GM23338 (cell line): ENCODE data around the gene CD70. TPM values are rescaled to one million over a fixed set of nuclear protein-coding genes. Genes with fewer than 3 reads are reported as not detected.

Experiments
- ATAC-seq: fragments of 200-7000 bp; cut with Tn5 transposase; 3 replicates; pipeline ENCODE4 v1.9.1; 2020
- DNase-seq: peaks from one replicate; pipeline ENCODE4 v3.0.0-alpha.2; 2015; ENCODE audit warnings: low spot score
- H2AFZ ChIP-seq: fragments of 200-600 bp; sonication (generic); 2 replicates; pipeline ENCODE4 v1.8.0; 2016; ENCODE audit warnings: antibody characterized with exemption, mild to moderate bottlenecking, moderate library complexity
- H3F3A ChIP-seq: fragments of 200-600 bp; sonication (generic); replicated peaks from 2 replicates; pipeline ENCODE4 v1.8.0; 2017; ENCODE audit warnings: antibody characterized with exemption, mixed run types, low read depth
- H3K27ac ChIP-seq: fragments of 200-600 bp; sonication (generic); 2 replicates; pipeline ENCODE4 v1.6.1; 2016; ENCODE audit warnings: low read depth
- H3K27me3 ChIP-seq: fragments of 200-600 bp; sonication (generic); 2 replicates; pipeline ENCODE4 v1.8.0; 2016; ENCODE audit warnings: mild to moderate bottlenecking, mixed run types, moderate library complexity; ENCODE audit not compliant: insufficient read depth
- H3K36me3 ChIP-seq: fragments of 200-600 bp; sonication (generic); 2 replicates; pipeline ENCODE4 v1.8.0; 2016; ENCODE audit warnings: mild to moderate bottlenecking; ENCODE audit not compliant: insufficient read depth
- H3K4me1 ChIP-seq: fragments of 200-600 bp; sonication (generic); 2 replicates; pipeline ENCODE4 v1.8.0; 2016; ENCODE audit warnings: mild to moderate bottlenecking, moderate library complexity; ENCODE audit not compliant: insufficient read depth
- H3K4me2 ChIP-seq: fragments of 200-600 bp; sonication (generic); 2 replicates; pipeline ENCODE4 v1.7.1; 2017; ENCODE audit warnings: mixed run types
- H3K4me3 ChIP-seq: fragments of 200-600 bp; sonication (generic); 2 replicates; pipeline ENCODE4 v1.6.1; 2016; ENCODE audit warnings: mixed run types
- H3K79me2 ChIP-seq: fragments of 200-600 bp; sonication (generic); replicated peaks from 2 replicates; pipeline ENCODE4 v1.8.0; 2017; ENCODE audit warnings: mild to moderate bottlenecking; ENCODE audit not compliant: insufficient read depth
- H3K9me2 ChIP-seq: fragments of 200-600 bp; sonication (generic); 2 replicates; pipeline ENCODE4 v1.8.0; 2017; ENCODE audit not compliant: insufficient read depth
- H4K20me1 ChIP-seq: fragments of 200-600 bp; sonication (generic); replicated peaks from 2 replicates; pipeline ENCODE4 v1.8.0; 2017; ENCODE audit warnings: mild to moderate bottlenecking; ENCODE audit not compliant: insufficient read depth
- H3K27ac Mint-ChIP-seq: 2 replicates; pipeline ENCODE4 v1.8.0; 2020; ENCODE audit warnings: inconsistent platforms, mild to moderate bottlenecking, moderate library complexity, mixed read lengths
- H3K27me3 Mint-ChIP-seq: 3 replicates; pipeline ENCODE4 v1.8.0; 2022; ENCODE audit warnings: low read depth, mild to moderate bottlenecking, moderate library complexity, mixed read lengths, inconsistent platforms; ENCODE audit not compliant: insufficient read depth, poor library complexity
- H3K36me3 Mint-ChIP-seq: 3 replicates; pipeline ENCODE4 v1.8.0; 2021; ENCODE audit warnings: low read depth, mild to moderate bottlenecking, inconsistent platforms, moderate library complexity, mixed read lengths
- H3K4me1 Mint-ChIP-seq: 3 replicates; pipeline ENCODE4 v1.8.0; 2020; ENCODE audit warnings: mild to moderate bottlenecking, inconsistent platforms, mixed read lengths
- H3K4me3 Mint-ChIP-seq: 3 replicates; pipeline ENCODE4 v1.8.0; 2021; ENCODE audit warnings: moderate library complexity, mild to moderate bottlenecking, inconsistent platforms, mixed read lengths
- H3K9me3 Mint-ChIP-seq: 3 replicates; pipeline ENCODE4 v1.8.0; 2020; ENCODE audit warnings: moderate library complexity, mild to moderate bottlenecking, inconsistent platforms, mixed read lengths
- CREB1 ChIP-seq: fragments of 250-450 bp; sonication (Bioruptor Pico); IDR thresholded peaks from 2 replicates; pipeline ENCODE4 v1.5.0; 2020; ENCODE audit warnings: low read depth, mild to moderate bottlenecking, moderate library complexity
- EZH2 ChIP-seq: fragments of 200-600 bp; sonication (generic); IDR thresholded peaks from one replicate; pipeline ENCODE4 v1.8.0; 2017; ENCODE audit warnings: antibody characterized with exemption, mild to moderate bottlenecking, low read depth; ENCODE audit not compliant: unreplicated experiment
- EZH2phosphoT487 ChIP-seq: fragments of 200-600 bp; sonication (generic); IDR thresholded peaks from one replicate; pipeline ENCODE4 v1.8.1; 2018; ENCODE audit warnings: antibody characterized with exemption; ENCODE audit not compliant: unreplicated experiment
- JUNB ChIP-seq: IDR thresholded peaks from one replicate; pipeline ENCODE4 v1.6.1; 2016; ENCODE audit warnings: antibody characterized with exemption; ENCODE audit not compliant: unreplicated experiment
- NANOG ChIP-seq: IDR thresholded peaks from 2 replicates; pipeline ENCODE4 v1.6.1; 2016; ENCODE audit warnings: antibody characterized with exemption, borderline replicate concordance
- POLR2AphosphoS5 ChIP-seq: IDR thresholded peaks from 2 replicates; pipeline ENCODE4 v1.6.1; 2016; ENCODE audit warnings: antibody characterized with exemption, low read depth
- STAT1 ChIP-seq: IDR thresholded peaks from one replicate; pipeline ENCODE4 v1.6.1; 2016; ENCODE audit warnings: antibody characterized with exemption; ENCODE audit not compliant: unreplicated experiment
- ZNF114 ChIP-seq: fragments of 250-450 bp; sonication (Bioruptor Pico); IDR thresholded peaks from 2 replicates; pipeline ENCODE4 v1.5.0; 2020; ENCODE audit warnings: mild to moderate bottlenecking, moderate library complexity
- ZNF331 ChIP-seq: fragments of 250-450 bp; sonication (Bioruptor Pico); IDR thresholded peaks from 2 replicates; pipeline ENCODE4 v1.5.0; 2020; ENCODE audit warnings: low read depth, mild to moderate bottlenecking, moderate library complexity
- polyA plus RNA-seq: library from polyadenylated mRNA; unstranded; fragments of >200 nt; fragmentation: Nextera tagmentation; extraction: Ambion mirVana; gene quantifications from 2 replicates; pipeline ENCODE4 v1.2.1, GENCODE V29; 2016
- total RNA-seq: library from RNA; depleted of rRNA; stranded (reverse); fragments of >200 nt; shearing (Covaris generic); gene quantifications from 2 replicates; pipeline ENCODE4 v1.2.3, GENCODE V29; 2014
- TF ChIP-seq, protein P1 (sequence below), 2 experiments: fragments of 200-600 bp in 1 of 2; sonication (generic) in 1 of 2; conservative IDR thresholded peaks; 2 replicates each; pipeline versions ENCODE4 v1.5.1 to v1.6.1; 2016 to 2017; ENCODE audit warnings: antibody characterized with exemption in 2 of 2, low read depth in 2 of 2, mild to moderate bottlenecking in 2 of 2, moderate library complexity in 1 of 2
- TF ChIP-seq, protein P2 (sequence below): IDR thresholded peaks from 2 replicates; pipeline ENCODE4 v1.6.1; 2016; ENCODE audit warnings: antibody characterized with exemption
- TF ChIP-seq, protein P3 (sequence below): fragments of 250-450 bp; sonication (Bioruptor Pico); IDR thresholded peaks from 2 replicates; pipeline ENCODE4 v1.5.0; 2020; ENCODE audit warnings: mild to moderate bottlenecking, moderate library complexity
- TF ChIP-seq, protein P4 (sequence below): IDR thresholded peaks from one replicate; pipeline ENCODE4 v1.6.1; 2018; ENCODE audit warnings: antibody characterized with exemption; ENCODE audit not compliant: unreplicated experiment

The CD70 gene
- total and polyA plus RNA-seq, 2 experiments from 2014 or later, result 2.0 to 7.3 TPM

DNA sequence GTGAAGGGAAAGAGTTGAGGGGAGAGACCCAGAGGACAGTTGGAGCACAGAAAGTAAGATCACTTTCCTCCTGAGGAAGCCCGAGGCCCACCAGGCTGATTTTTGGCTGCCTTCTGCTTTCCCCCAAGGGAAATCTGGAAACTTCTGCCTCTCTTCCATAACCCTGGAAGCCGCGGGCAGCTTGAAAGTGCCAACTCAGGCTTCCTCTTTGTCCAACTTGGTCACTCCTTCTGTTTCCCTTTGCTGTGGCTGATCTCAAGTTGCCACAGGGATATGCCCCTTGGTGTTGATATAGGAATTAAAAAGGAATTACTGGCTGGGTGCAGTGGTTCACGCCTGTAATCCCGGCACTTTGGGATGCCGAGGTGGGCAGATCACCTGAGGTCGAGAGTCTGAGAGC lies 5.7 kb upstream of the CD70 start:
- TF ChIP-seq, protein P1, sequence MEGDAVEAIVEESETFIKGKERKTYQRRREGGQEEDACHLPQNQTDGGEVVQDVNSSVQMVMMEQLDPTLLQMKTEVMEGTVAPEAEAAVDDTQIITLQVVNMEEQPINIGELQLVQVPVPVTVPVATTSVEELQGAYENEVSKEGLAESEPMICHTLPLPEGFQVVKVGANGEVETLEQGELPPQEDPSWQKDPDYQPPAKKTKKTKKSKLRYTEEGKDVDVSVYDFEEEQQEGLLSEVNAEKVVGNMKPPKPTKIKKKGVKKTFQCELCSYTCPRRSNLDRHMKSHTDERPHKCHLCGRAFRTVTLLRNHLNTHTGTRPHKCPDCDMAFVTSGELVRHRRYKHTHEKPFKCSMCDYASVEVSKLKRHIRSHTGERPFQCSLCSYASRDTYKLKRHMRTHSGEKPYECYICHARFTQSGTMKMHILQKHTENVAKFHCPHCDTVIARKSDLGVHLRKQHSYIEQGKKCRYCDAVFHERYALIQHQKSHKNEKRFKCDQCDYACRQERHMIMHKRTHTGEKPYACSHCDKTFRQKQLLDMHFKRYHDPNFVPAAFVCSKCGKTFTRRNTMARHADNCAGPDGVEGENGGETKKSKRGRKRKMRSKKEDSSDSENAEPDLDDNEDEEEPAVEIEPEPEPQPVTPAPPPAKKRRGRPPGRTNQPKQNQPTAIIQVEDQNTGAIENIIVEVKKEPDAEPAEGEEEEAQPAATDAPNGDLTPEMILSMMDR (conservative IDR thresholded peaks at IDR 0.05; ENCODE audit: low read depth in 2 of 2), result no peak
- TF ChIP-seq CREB1, result no peak
- no peak for TF ChIP-seq NANOG
- no peak for TF ChIP-seq EZH2
- no peak for TF ChIP-seq EZH2phosphoT487
- no peak for TF ChIP-seq POLR2AphosphoS5
- TF ChIP-seq STAT1, result no peak
- TF ChIP-seq JUNB, result no peak
- no peak for TF ChIP-seq ZNF114 (CRISPR knock-in tag)
- TF ChIP-seq, protein P2, sequence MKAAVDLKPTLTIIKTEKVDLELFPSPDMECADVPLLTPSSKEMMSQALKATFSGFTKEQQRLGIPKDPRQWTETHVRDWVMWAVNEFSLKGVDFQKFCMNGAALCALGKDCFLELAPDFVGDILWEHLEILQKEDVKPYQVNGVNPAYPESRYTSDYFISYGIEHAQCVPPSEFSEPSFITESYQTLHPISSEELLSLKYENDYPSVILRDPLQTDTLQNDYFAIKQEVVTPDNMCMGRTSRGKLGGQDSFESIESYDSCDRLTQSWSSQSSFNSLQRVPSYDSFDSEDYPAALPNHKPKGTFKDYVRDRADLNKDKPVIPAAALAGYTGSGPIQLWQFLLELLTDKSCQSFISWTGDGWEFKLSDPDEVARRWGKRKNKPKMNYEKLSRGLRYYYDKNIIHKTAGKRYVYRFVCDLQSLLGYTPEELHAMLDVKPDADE, result no peak
- TF ChIP-seq ZNF331 (CRISPR knock-in tag), result no peak
- TF ChIP-seq, protein P3, sequence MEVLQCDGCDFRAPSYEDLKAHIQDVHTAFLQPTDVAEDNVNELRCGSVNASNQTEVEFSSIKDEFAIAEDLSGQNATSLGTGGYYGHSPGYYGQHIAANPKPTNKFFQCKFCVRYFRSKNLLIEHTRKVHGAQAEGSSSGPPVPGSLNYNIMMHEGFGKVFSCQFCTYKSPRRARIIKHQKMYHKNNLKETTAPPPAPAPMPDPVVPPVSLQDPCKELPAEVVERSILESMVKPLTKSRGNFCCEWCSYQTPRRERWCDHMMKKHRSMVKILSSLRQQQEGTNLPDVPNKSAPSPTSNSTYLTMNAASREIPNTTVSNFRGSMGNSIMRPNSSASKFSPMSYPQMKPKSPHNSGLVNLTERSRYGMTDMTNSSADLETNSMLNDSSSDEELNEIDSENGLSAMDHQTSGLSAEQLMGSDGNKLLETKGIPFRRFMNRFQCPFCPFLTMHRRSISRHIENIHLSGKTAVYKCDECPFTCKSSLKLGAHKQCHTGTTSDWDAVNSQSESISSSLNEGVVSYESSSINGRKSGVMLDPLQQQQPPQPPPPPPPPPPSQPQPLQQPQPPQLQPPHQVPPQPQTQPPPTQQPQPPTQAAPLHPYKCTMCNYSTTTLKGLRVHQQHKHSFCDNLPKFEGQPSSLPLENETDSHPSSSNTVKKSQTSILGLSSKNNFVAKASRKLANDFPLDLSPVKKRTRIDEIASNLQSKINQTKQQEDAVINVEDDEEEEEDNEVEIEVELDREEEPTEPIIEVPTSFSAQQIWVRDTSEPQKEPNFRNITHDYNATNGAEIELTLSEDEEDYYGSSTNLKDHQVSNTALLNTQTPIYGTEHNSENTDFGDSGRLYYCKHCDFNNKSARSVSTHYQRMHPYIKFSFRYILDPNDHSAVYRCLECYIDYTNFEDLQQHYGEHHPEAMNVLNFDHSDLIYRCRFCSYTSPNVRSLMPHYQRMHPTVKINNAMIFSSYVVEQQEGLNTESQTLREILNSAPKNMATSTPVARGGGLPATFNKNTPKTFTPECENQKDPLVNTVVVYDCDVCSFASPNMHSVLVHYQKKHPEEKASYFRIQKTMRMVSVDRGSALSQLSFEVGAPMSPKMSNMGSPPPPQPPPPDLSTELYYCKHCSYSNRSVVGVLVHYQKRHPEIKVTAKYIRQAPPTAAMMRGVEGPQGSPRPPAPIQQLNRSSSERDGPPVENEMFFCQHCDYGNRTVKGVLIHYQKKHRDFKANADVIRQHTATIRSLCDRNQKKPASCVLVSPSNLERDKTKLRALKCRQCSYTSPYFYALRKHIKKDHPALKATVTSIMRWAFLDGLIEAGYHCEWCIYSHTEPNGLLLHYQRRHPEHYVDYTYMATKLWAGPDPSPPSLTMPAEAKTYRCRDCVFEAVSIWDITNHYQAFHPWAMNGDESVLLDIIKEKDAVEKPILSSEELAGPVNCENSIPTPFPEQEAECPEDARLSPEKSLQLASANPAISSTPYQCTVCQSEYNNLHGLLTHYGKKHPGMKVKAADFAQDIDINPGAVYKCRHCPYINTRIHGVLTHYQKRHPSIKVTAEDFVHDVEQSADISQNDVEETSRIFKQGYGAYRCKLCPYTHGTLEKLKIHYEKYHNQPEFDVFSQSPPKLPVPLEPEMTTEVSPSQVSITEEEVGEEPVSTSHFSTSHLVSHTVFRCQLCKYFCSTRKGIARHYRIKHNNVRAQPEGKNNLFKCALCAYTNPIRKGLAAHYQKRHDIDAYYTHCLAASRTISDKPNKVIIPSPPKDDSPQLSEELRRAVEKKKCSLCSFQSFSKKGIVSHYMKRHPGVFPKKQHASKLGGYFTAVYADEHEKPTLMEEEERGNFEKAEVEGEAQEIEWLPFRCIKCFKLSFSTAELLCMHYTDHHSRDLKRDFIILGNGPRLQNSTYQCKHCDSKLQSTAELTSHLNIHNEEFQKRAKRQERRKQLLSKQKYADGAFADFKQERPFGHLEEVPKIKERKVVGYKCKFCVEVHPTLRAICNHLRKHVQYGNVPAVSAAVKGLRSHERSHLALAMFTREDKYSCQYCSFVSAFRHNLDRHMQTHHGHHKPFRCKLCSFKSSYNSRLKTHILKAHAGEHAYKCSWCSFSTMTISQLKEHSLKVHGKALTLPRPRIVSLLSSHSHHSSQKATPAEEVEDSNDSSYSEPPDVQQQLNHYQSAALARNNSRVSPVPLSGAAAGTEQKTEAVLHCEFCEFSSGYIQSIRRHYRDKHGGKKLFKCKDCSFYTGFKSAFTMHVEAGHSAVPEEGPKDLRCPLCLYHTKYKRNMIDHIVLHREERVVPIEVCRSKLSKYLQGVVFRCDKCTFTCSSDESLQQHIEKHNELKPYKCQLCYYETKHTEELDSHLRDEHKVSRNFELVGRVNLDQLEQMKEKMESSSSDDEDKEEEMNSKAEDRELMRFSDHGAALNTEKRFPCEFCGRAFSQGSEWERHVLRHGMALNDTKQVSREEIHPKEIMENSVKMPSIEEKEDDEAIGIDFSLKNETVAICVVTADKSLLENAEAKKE, result no peak
- TF ChIP-seq, protein P4, sequence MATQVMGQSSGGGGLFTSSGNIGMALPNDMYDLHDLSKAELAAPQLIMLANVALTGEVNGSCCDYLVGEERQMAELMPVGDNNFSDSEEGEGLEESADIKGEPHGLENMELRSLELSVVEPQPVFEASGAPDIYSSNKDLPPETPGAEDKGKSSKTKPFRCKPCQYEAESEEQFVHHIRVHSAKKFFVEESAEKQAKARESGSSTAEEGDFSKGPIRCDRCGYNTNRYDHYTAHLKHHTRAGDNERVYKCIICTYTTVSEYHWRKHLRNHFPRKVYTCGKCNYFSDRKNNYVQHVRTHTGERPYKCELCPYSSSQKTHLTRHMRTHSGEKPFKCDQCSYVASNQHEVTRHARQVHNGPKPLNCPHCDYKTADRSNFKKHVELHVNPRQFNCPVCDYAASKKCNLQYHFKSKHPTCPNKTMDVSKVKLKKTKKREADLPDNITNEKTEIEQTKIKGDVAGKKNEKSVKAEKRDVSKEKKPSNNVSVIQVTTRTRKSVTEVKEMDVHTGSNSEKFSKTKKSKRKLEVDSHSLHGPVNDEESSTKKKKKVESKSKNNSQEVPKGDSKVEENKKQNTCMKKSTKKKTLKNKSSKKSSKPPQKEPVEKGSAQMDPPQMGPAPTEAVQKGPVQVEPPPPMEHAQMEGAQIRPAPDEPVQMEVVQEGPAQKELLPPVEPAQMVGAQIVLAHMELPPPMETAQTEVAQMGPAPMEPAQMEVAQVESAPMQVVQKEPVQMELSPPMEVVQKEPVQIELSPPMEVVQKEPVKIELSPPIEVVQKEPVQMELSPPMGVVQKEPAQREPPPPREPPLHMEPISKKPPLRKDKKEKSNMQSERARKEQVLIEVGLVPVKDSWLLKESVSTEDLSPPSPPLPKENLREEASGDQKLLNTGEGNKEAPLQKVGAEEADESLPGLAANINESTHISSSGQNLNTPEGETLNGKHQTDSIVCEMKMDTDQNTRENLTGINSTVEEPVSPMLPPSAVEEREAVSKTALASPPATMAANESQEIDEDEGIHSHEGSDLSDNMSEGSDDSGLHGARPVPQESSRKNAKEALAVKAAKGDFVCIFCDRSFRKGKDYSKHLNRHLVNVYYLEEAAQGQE, result no peak
- H3K4me1 Mint-ChIP-seq, result no peaks in the 10 kb centered on the region
- no peaks in the 10 kb centered on the region for H3F3A ChIP-seq
- H3K27ac ChIP-seq, result no peak overlapping the region
- H3K27ac Mint-ChIP-seq, result no peak overlapping the region
- DNase-seq (no peak), ATAC-seq (no peak)
- H3K4me1 ChIP-seq, result no peaks in the 10 kb centered on the region
- no peaks in the 10 kb centered on the region for H3K36me3 ChIP-seq
- peaks cover 26% of the 10 kb centered on the region for H3K27me3 ChIP-seq
- peaks cover 11% of the 10 kb centered on the region for H3K27me3 Mint-ChIP-seq
- H3K9me3 Mint-ChIP-seq, result peaks cover 80% of the 10 kb centered on the region
- H3K9me2 ChIP-seq, result no peaks in the 10 kb centered on the region
- no peak overlapping the region for H2AFZ ChIP-seq
- no peaks in the 10 kb centered on the region for H4K20me1 ChIP-seq
- H3K4me3 Mint-ChIP-seq, result no peak overlapping the region
- no peak overlapping the region for H3K4me2 ChIP-seq
- no peaks in the 10 kb centered on the region for H3K79me2 ChIP-seq
- H3K36me3 Mint-ChIP-seq, result peaks cover 22% of the 10 kb centered on the region
- H3K4me3 ChIP-seq, result no peak overlapping the region
